ENCODE results near the gene CTNNA3. TPM values are rescaled to one million over a fixed set of nuclear protein-coding genes. Genes with fewer than 3 reads are reported as not detected.
A peak's percentile ranks its signal among the peaks of the same experiment; 100 is the strongest.

Gene CTNNA3
- total RNA-seq, 1 experiment from 2014 or later: not detected

DNA sequence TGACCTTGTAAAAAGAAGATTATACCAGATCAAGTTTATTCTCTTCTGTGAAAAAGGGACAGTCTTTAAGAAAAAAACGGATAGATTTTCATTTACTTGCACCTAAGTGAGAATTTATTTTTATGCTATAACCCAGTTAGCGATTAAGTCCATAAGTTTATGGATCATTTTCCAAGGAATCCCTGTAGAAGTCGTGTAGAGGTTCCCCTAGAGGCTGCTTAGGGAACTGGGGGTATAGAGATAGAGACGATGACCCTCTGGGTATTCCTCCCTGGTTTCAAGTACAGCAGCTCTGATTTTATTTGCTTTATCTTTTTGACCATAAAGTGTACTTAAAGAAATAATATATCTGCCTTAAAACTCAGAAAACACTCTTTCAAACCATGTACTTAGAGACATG is 1418.5 kb downstream of the CTNNA3 start:
- DNase-seq: no peak
- no peaks in the 10 kb centered on the region for H3K36me3 ChIP-seq (ENCODE audit: insufficient read depth, low read length)
- no peak overlapping the region for H3K4me2 ChIP-seq (ENCODE audit: low read depth, low read length, poor library complexity, severe bottlenecking)
- H3K9me2 ChIP-seq (replicated peaks; ENCODE audit: insufficient read depth, low read length): no peaks in the 10 kb centered on the region
- no peaks in the 10 kb centered on the region for H4K20me1 ChIP-seq (ENCODE audit: insufficient read depth, low read depth, low read length)
- no peaks in the 10 kb centered on the region for H3K9me3 ChIP-seq (ENCODE audit: low read length)
- H3K79me2 ChIP-seq (ENCODE audit: low read length): no peaks in the 10 kb centered on the region
- H2AFZ ChIP-seq (ENCODE audit: low read length): no peak overlapping the region
- no peak overlapping the region for H3K4me3 ChIP-seq (ENCODE audit: low read length)
- H3K27ac ChIP-seq (ENCODE audit: low read length): no peak overlapping the region
- H3K4me1 ChIP-seq (ENCODE audit: low read length): no peaks in the 10 kb centered on the region
- no peak overlapping the region for H3K9ac ChIP-seq (ENCODE audit: low read length)
- H3K27me3 ChIP-seq (ENCODE audit: low read length): no peaks in the 10 kb centered on the region

- Histone ChIP-seq H3K9me3 (ENCODE audit: low read length) (no peaks in the 10 kb centered on the region), H3K4me1 (ENCODE audit: low read length) (peaks cover 8% of the 10 kb centered on the region; the same call in 1 of the 2 replicates), H3K9ac (ENCODE audit: low read length) (no peak overlapping the region), H2AFZ (ENCODE audit: low read length) (no peak overlapping the region), H3K27me3 (ENCODE audit: low read length) (no peaks in the 10 kb centered on the region), H4K20me1 (ENCODE audit: insufficient read depth, low read depth, low read length) (no peaks in the 10 kb centered on the region), H3K36me3 (ENCODE audit: insufficient read depth, low read length) (no peaks in the 10 kb centered on the region), H3K9me2 (replicated peaks; ENCODE audit: insufficient read depth, low read length) (no peaks in the 10 kb centered on the region), H3K27ac (ENCODE audit: low read length) (no peak overlapping the region), H3K4me3 (ENCODE audit: low read length) (no peak overlapping the region), H3K4me2 (ENCODE audit: low read depth, low read length, poor library complexity, severe bottlenecking) (no peak overlapping the region), H3K79me2 (ENCODE audit: low read length) (no peaks in the 10 kb centered on the region)
- DNase-seq: no peak
These were observed 1422.0 kb downstream of the CTNNA3 start for GRCh38 chr10:66273966-66274519.

DNA sequence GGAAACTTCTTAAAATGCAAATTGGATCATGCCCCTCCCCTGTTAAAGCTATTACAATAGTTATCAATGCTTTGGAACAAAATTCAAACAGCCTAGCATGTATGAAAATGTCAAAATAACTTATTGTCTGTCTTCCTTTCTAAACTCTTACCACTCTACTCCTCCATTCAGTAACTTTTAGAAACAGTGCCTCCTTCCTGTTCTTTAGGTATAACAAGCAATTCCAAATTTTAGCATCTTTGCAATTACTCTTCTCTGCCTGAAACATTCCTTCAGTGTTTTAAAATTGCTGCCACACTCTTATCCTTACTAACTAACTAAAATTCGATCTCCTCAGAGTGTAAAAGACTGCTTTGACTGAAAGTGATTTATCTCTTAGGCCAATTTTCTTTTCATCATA is 1430.6 kb downstream of the CTNNA3 start:
- peaks cover under 1% of the 10 kb centered on the region; the same call in 1 of the 2 replicates for H3K4me1 ChIP-seq (ENCODE audit: low read length)
- H4K20me1 ChIP-seq (ENCODE audit: insufficient read depth, low read depth, low read length): no peaks in the 10 kb centered on the region
- H3K79me2 ChIP-seq (ENCODE audit: low read length): no peaks in the 10 kb centered on the region
- no peak overlapping the region for H3K9ac ChIP-seq (ENCODE audit: low read length)
- H3K27me3 ChIP-seq (ENCODE audit: low read length): no peaks in the 10 kb centered on the region
- no peak overlapping the region for H3K27ac ChIP-seq (ENCODE audit: low read length)
- DNase-seq: no peak
- no peak overlapping the region for H2AFZ ChIP-seq (ENCODE audit: low read length)
- no peaks in the 10 kb centered on the region for H3K9me2 ChIP-seq (replicated peaks; ENCODE audit: insufficient read depth, low read length)
- H3K36me3 ChIP-seq (ENCODE audit: insufficient read depth, low read length): no peaks in the 10 kb centered on the region
- H3K4me2 ChIP-seq (ENCODE audit: low read depth, low read length, poor library complexity, severe bottlenecking): no peak overlapping the region
- H3K4me3 ChIP-seq (ENCODE audit: low read length): no peak overlapping the region
- no peaks in the 10 kb centered on the region for H3K9me3 ChIP-seq (ENCODE audit: low read length)

DNA sequence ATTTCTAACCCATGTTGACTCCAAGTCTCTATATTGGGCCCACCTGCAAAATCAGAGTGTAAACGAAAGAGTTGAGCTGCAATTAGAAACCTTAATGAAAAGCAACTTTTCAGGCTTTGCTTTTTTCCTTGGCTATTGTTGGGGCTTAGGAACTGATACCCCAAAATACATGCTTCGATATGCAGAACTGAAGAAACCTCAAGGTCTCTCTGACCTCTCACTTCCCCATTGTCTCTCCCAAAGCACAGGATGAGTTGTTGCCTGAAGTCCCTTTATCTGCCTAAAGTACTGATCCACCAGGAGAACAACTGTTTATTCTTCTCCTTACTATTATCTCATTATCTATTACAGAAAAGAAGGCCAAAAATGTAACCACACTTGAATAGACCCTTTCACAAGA is 1436.2 kb downstream of the CTNNA3 start:
- H3K79me2 ChIP-seq (ENCODE audit: low read length): no peaks in the 10 kb centered on the region
- no peak overlapping the region for H3K4me3 ChIP-seq (ENCODE audit: low read length)
- no peaks in the 10 kb centered on the region for H3K9me3 ChIP-seq (ENCODE audit: low read length)
- no peaks in the 10 kb centered on the region for H3K27me3 ChIP-seq (ENCODE audit: low read length)
- H3K27ac ChIP-seq (ENCODE audit: low read length): no peak overlapping the region
- no peaks in the 10 kb centered on the region for H4K20me1 ChIP-seq (ENCODE audit: insufficient read depth, low read depth, low read length)
- H3K4me2 ChIP-seq (ENCODE audit: low read depth, low read length, poor library complexity, severe bottlenecking): no peak overlapping the region
- no peak overlapping the region for H2AFZ ChIP-seq (ENCODE audit: low read length)
- DNase-seq: no peak
- H3K9ac ChIP-seq (ENCODE audit: low read length): no peak overlapping the region
- no peaks in the 10 kb centered on the region for H3K36me3 ChIP-seq (ENCODE audit: insufficient read depth, low read length)
- H3K4me1 ChIP-seq (ENCODE audit: low read length): peaks cover 33% of the 10 kb centered on the region
- no peaks in the 10 kb centered on the region for H3K9me2 ChIP-seq (replicated peaks; ENCODE audit: insufficient read depth, low read length)

DNA sequence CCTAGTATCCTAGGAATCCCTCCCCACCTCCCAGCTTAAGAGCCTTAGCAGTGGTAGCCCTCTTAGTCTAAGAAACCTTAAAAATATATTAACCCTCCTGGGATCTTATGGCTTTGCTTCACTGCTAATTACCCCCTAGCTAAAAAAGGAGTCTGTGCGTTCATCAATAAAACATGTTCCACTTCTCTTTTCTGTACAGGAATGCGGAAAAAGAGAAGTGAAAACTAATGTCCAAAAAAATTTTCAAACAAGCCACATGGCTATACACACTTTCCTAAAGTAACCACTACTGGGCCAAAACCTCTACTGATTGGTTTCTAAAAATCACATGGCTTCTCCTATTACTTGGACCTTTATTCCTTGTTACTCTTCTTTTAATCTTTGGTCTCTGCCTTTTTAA is 1437.3 kb downstream of the CTNNA3 start:
- Histone ChIP-seq H4K20me1 (ENCODE audit: insufficient read depth, low read depth, low read length) (no peaks in the 10 kb centered on the region), H3K27ac (ENCODE audit: low read length) (no peak overlapping the region), H3K36me3 (ENCODE audit: insufficient read depth, low read length) (no peaks in the 10 kb centered on the region), H2AFZ (ENCODE audit: low read length) (no peak overlapping the region), H3K9me3 (ENCODE audit: low read length) (no peaks in the 10 kb centered on the region), H3K9ac (ENCODE audit: low read length) (no peak overlapping the region), H3K4me1 (ENCODE audit: low read length) (peaks cover 33% of the 10 kb centered on the region), H3K4me3 (ENCODE audit: low read length) (peak overlapping the region; percentile 13; the same call in 1 of the 2 replicates), H3K27me3 (ENCODE audit: low read length) (no peaks in the 10 kb centered on the region), H3K79me2 (ENCODE audit: low read length) (no peaks in the 10 kb centered on the region), H3K4me2 (ENCODE audit: low read depth, low read length, poor library complexity, severe bottlenecking) (peak overlapping the region; percentile 48), H3K9me2 (replicated peaks; ENCODE audit: insufficient read depth, low read length) (no peaks in the 10 kb centered on the region)
- DNase-seq: peak; percentile 87

- Histone ChIP-seq H2AFZ (ENCODE audit: low read length) (no peak overlapping the region), H3K36me3 (ENCODE audit: insufficient read depth, low read length) (no peaks in the 10 kb centered on the region), H3K9me2 (replicated peaks; ENCODE audit: insufficient read depth, low read length) (no peaks in the 10 kb centered on the region), H3K9ac (ENCODE audit: low read length) (no peak overlapping the region), H3K9me3 (ENCODE audit: low read length) (no peaks in the 10 kb centered on the region), H3K4me1 (ENCODE audit: low read length) (peaks cover 33% of the 10 kb centered on the region), H3K4me2 (ENCODE audit: low read depth, low read length, poor library complexity, severe bottlenecking) (peak overlapping the region; percentile 48), H3K4me3 (ENCODE audit: low read length) (peak overlapping the region; percentile 13; the same call in 1 of the 2 replicates), H3K27ac (ENCODE audit: low read length) (no peak overlapping the region), H4K20me1 (ENCODE audit: insufficient read depth, low read depth, low read length) (no peaks in the 10 kb centered on the region), H3K79me2 (ENCODE audit: low read length) (no peaks in the 10 kb centered on the region), H3K27me3 (ENCODE audit: low read length) (no peaks in the 10 kb centered on the region)
- no peak for DNase-seq
These were observed 1438.2 kb downstream of the CTNNA3 start for GRCh38 chr10:66257801-66258200.

GRCh38 chr10:66252986-66253385 is 1443.0 kb downstream of the CTNNA3 start:
- no peak overlapping the region for H2AFZ ChIP-seq (ENCODE audit: low read length)
- no peaks in the 10 kb centered on the region for H3K9me2 ChIP-seq (replicated peaks; ENCODE audit: insufficient read depth, low read length)
- H3K4me2 ChIP-seq (ENCODE audit: low read depth, low read length, poor library complexity, severe bottlenecking): no peak overlapping the region
- no peak overlapping the region for H3K27ac ChIP-seq (ENCODE audit: low read length)
- H4K20me1 ChIP-seq (ENCODE audit: insufficient read depth, low read depth, low read length): no peaks in the 10 kb centered on the region
- no peaks in the 10 kb centered on the region for H3K27me3 ChIP-seq (ENCODE audit: low read length)
- H3K9me3 ChIP-seq (ENCODE audit: low read length): no peaks in the 10 kb centered on the region
- peaks cover 8% of the 10 kb centered on the region for H3K4me1 ChIP-seq (ENCODE audit: low read length)
- H3K79me2 ChIP-seq (ENCODE audit: low read length): no peaks in the 10 kb centered on the region
- H3K9ac ChIP-seq (ENCODE audit: low read length): no peak overlapping the region
- no peaks in the 10 kb centered on the region for H3K36me3 ChIP-seq (ENCODE audit: insufficient read depth, low read length)
- H3K4me3 ChIP-seq (ENCODE audit: low read length): no peak overlapping the region
- DNase-seq: no peak

GRCh38 chr10:66246177-66246576 is 1449.8 kb downstream of the CTNNA3 start:
- no peaks in the 10 kb centered on the region for H3K36me3 ChIP-seq (ENCODE audit: insufficient read depth, low read length)
- H3K27me3 ChIP-seq (ENCODE audit: low read length): no peaks in the 10 kb centered on the region
- H3K9ac ChIP-seq (ENCODE audit: low read length): no peak overlapping the region

More at GRCh38 chr10:66246177-66246576, 1449.8 kb downstream of the CTNNA3 start:
- Histone ChIP-seq H3K79me2 (ENCODE audit: low read length) (no peaks in the 10 kb centered on the region), H2AFZ (ENCODE audit: low read length) (no peak overlapping the region), H3K4me2 (ENCODE audit: low read depth, low read length, poor library complexity, severe bottlenecking) (no peak overlapping the region), H3K9me3 (ENCODE audit: low read length) (no peaks in the 10 kb centered on the region), H4K20me1 (ENCODE audit: insufficient read depth, low read depth, low read length) (no peaks in the 10 kb centered on the region), H3K27ac (ENCODE audit: low read length) (no peak overlapping the region), H3K4me1 (ENCODE audit: low read length) (no peaks in the 10 kb centered on the region), H3K4me3 (ENCODE audit: low read length) (no peak overlapping the region), H3K9me2 (replicated peaks; ENCODE audit: insufficient read depth, low read length) (no peaks in the 10 kb centered on the region)
- DNase-seq: no peak

Data from Karpas-422 (cell line).